Breast epithelium (tissue), 4 donors: ENCODE results near the gene ZMAT5. TPM values are rescaled to one million over a fixed set of nuclear protein-coding genes. Genes with fewer than 3 reads are reported as not detected.

Experiments used
- DNase-seq, 2 donors: peaks; one replicate each; pipeline ENCODE4 v3.0.0-alpha.2; 2019; ENCODE audit warnings: low spot score in 2 of 2
- H3K27ac ChIP-seq, 2 donors: fragments of 200-600 bp; sonication (generic) in 1 of 2; one replicate each; pipeline ENCODE4 v1.5.1; 2016 to 2019; ENCODE audit warnings: mild to moderate bottlenecking in 1 of 2
- H3K27me3 ChIP-seq, 2 donors: fragments of 200-600 bp; sonication (generic) in 1 of 2; one replicate each; pipeline versions ENCODE4 v1.5.1 to v1.6.0; 2017 to 2019; ENCODE audit warnings: control low read depth in 1 of 2, mild to moderate bottlenecking in 1 of 2
- H3K36me3 ChIP-seq: fragments of 200-600 bp; one replicate; pipeline ENCODE4 v1.5.1; 2019
- H3K4me1 ChIP-seq, 2 donors: fragments of 200-600 bp; sonication (generic); one replicate each; pipeline ENCODE4 v1.5.1; 2016 to 2019; ENCODE audit warnings: control low read depth in 1 of 2
- H3K4me3 ChIP-seq, 3 donors: fragments of 200-600 bp; sonication (generic); 1 replicate in 2 of 3; 2 replicates in 1 of 3; pipeline ENCODE4 v1.5.1; 2016 to 2019; ENCODE audit warnings: mild to moderate bottlenecking in 3 of 3, moderate library complexity in 2 of 3
- H3K9me3 ChIP-seq, 2 donors: fragments of 200-600 bp; sonication (generic) in 1 of 2; one replicate each; pipeline ENCODE4 v1.5.1; 2016 to 2019; ENCODE audit warnings: control low read depth in 1 of 2
- CTCF ChIP-seq, 3 donors: fragments of 450-650 bp; IDR thresholded peaks; one replicate each; pipeline ENCODE4 v1.5.1; 2016 to 2017; ENCODE audit warnings: antibody characterized with exemption in 3 of 3, mild to moderate bottlenecking in 3 of 3, moderate library complexity in 3 of 3
- POLR2A ChIP-seq: fragments of 450-650 bp; IDR thresholded peaks from one replicate; pipeline ENCODE4 v1.6.1; 2016; ENCODE audit warnings: antibody characterized with exemption, mild to moderate bottlenecking, moderate library complexity
- POLR2AphosphoS5 ChIP-seq, 3 donors: sonication (generic); formaldehyde crosslinking; IDR thresholded peaks; one replicate each; pipeline ENCODE4 v1.6.1; 2017; ENCODE audit warnings: antibody characterized with exemption in 3 of 3
- intact Hi-C: fragments of 100-400 bp; cut with DNase I; formaldehyde crosslinking; loops from one replicate; pipeline ENCODE4 v1.15.1; 2023; ENCODE audit warnings: low total_unique reads
- total RNA-seq, 3 donors: library from RNA; depleted of rRNA; stranded (reverse); fragments of >200 nt; gene quantifications; one replicate each; pipeline ENCODE4 v1.1.0, GENCODE V29; 2016

Gene ZMAT5
- total RNA-seq, 3 donors from 2014 or later: 22.5 to 26.2 (median 23.0) TPM

GRCh38 chr22:29772170-29772641 is 5.4 kb upstream of the ZMAT5 start:
- DNase-seq: no peak
- Histone ChIP-seq H3K36me3 (no peaks in the 10 kb centered on the region), H3K27ac (no peak overlapping the region), H3K4me3 (no peak overlapping the region), H3K27me3 (no peaks in the 10 kb centered on the region), H3K9me3 (no peaks in the 10 kb centered on the region), H3K4me1 (peaks cover 5 to 8% of the 10 kb centered on the region in 2 donors)
- intact Hi-C loops: no loop called here
- TF ChIP-seq CTCF (IDR thresholded peaks at IDR 0.05) (no peak), POLR2AphosphoS5 (IDR thresholded peaks at IDR 0.05) (no peak), POLR2A (no peak)

- Histone ChIP-seq H3K9me3 (no peaks in the 10 kb centered on the region), H3K27ac (no peak overlapping the region), H3K4me1 (peaks cover 8 to 10% of the 10 kb centered on the region in 2 donors), H3K27me3 (no peaks in the 10 kb centered on the region), H3K36me3 (no peaks in the 10 kb centered on the region), H3K4me3 (no peak overlapping the region)
- TF ChIP-seq CTCF (IDR thresholded peaks at IDR 0.05): no peak
- no peak for DNase-seq
- intact Hi-C loops: loop anchor here (10.0 kb wide), 1 partner anchor 455 kb away; the partner anchor contains the start of gene RASL10A
Measured at GRCh38 chr22:29769723-29770321, 3.0 kb upstream of the ZMAT5 start.

- intact Hi-C loops: loop anchor here (10.0 kb wide), 1 partner anchor 453 kb away; the partner anchor contains the start of gene RASL10A
- Histone ChIP-seq H3K27ac (peak overlapping the region in 1 of 2 donors; percentile 92), H3K4me1 (peaks cover 8 to 10% of the 10 kb centered on the region in 2 donors), H3K27me3 (no peaks in the 10 kb centered on the region), H3K9me3 (no peaks in the 10 kb centered on the region), H3K4me3 (peak overlapping the region; percentile 91 to 98 (median 91)), H3K36me3 (no peaks in the 10 kb centered on the region)
- TF ChIP-seq CTCF (IDR thresholded peaks at IDR 0.05) (no peak), POLR2A (no peak), POLR2AphosphoS5 (IDR thresholded peaks at IDR 0.05) (no peak)
- DNase-seq: no peak
Measured at GRCh38 chr22:29768052-29768693, 1.4 kb upstream of the ZMAT5 start.

- peak; percentile 88 to 89 for DNase-seq
- Histone ChIP-seq H3K36me3 (no peaks in the 10 kb centered on the region), H3K27ac (peak within 1 kb of the TSS; percentile 92), H3K4me1 (peaks cover 8 to 10% of the 10 kb centered on the region in 2 donors), H3K9me3 (no peaks in the 10 kb centered on the region), H3K4me3 (peak within 1 kb of the TSS; percentile 91 to 98 (median 91)), H3K27me3 (no peaks in the 10 kb centered on the region)
- TF ChIP-seq CTCF (IDR thresholded peaks at IDR 0.05): no peak
- peak; percentile 51 for TF ChIP-seq POLR2A
- peak; percentile 75 to 95 (median 90) for TF ChIP-seq POLR2AphosphoS5 (IDR thresholded peaks at IDR 0.05)
- intact Hi-C loops: loop anchor here (10.0 kb wide), 1 partner anchor 453 kb away; the partner anchor contains the start of gene RASL10A
Measured at GRCh38 chr22:29767171-29768051, 604 bp upstream of the ZMAT5 start, which contains the start of gene UQCR10. Gene UQCR10 (plus strand): TSS chr22:29767369. CDS start chr22:29767399, 30 bp downstream.
